AG08396 (cell line): ENCODE measurements around the gene KRT7.
"Not testable (repeated sequence)": the region's sequence is repeated elsewhere in the genome, so short reads cannot be mapped to it uniquely, and the experiment has no call there.

ENCODE experiments used
- DNase-seq: peaks from one replicate; pipeline ENCODE4 v3.0.0; 2012; ENCODE audit warnings: low spot score, mixed read lengths

KRT7 gene

DNA sequence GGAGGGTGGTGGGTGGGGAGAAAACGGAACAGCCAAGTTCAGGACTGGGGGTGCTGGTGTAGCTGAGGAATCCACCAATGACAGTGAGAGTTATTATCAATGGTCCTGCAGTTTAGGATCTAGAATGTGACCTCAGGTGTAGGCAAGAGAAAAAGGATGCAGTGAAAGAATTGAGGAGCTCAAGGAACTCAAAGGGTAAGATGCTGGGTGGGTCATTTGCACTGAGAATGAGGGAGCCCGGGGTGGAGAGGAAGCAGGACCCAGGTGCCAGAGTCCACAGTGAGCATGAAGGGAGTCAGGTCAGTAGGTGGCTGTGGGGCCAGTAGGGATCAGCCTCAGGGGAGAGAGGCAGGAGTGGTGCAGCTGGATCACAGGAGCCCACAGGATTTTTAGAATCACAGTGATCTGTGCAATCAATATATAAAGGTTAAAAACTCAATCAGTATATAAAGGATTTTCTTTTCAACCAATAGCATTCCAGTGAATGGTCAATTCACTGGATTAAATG is 3.2 kb upstream of the KRT7 start:
- no peak for DNase-seq

- peak; percentile 82 for DNase-seq
Measured at GRCh38 chr12:52230364-52231281, 2.4 kb upstream of the KRT7 start.

DNA sequence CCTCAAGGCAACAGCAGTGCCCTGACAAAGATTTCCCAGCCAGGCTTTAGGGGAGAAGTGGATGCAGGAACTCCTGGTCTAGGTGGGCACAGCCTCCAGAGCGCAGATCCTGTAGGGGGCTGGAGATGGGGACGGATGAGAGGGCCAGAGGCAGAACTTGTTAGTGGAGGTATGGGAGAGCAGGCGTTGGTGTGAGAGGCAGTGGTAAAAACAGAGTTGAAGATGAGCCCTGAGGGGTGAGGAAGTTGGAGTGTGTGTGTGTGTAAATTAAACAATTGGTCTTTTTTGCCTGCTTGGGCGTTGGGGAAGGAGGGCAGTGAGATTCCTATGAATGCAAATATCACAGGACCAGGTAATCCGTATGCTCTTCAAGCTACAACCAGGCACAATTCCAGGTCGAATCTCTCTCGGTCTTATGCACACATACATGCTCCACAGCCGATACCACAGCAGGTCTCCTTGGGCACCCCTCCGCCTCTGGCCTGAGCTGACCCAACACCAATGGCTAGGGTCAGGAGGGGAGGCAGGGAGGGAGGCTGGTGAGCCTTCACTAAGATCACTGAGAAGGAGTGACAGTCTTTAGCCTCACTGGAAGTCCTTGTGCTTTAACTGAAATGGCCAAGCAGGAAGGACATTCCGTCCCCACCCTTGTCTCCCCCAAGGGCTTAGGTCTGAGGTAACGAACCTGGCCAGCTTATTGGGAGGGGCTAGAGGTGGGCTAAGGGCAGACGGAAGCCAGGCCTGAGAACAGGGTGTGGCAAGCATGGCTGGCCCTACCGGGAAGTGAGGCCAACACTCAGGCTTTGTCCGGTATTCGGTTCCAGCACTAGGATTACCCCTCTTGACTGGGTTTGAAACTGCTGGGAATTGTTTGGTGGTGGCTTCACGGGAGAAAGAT is 1.5 kb upstream of the KRT7 start:
- DNase-seq = no peak

- DNase-seq = no peak
Measured at GRCh38 chr12:52232203-52232673, 805 bp upstream of the KRT7 start.

GRCh38 chr12:52233462-52234207 is 592 bp downstream of the KRT7 start:
- no peak for DNase-seq

GRCh38 chr12:52234223-52234810 is 1.3 kb downstream of the KRT7 start:
- no peak for DNase-seq

GRCh38 chr12:52235001-52235764 is 2.1 kb downstream of the KRT7 start:
- DNase-seq = no peak

- DNase-seq = no peak
Measured at GRCh38 chr12:52235822-52236361, 2.8 kb downstream of the KRT7 start.

DNA sequence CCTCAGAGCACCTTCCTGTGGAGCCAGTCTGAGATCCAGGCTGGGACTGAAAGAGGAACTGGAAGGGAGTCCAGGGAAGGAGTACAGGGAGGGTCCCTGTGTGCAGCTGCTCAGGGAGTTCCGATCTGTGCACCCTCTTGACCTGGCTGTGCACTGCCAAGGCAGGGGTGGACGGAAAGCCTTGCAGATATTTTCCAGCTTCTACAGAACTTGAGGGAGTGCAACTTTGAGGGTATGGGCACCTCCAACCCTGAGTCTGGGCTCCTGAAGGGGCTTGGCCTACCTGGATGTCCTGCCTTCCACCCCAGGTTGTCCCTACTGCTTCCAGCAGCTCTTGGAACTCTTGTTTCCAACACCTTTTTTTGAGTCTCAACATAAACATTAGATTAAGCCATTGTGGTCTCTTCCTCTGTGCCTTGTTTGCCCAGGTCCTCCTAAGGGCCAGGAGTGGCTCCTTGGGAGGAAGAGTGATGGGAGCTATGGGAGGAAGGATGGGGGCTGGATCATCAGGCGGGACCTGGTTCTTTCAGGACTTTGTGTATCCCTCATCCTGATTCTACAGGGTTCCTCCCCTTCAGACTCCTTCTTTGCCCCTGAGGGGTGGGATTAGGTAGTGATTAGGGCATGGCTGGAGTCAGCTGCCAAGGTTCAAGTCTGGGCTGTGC is 3.5 kb downstream of the KRT7 start:
- DNase-seq = no peak

- no peak for DNase-seq
Measured at GRCh38 chr12:52238207-52238840, 5.3 kb downstream of the KRT7 start.

DNA sequence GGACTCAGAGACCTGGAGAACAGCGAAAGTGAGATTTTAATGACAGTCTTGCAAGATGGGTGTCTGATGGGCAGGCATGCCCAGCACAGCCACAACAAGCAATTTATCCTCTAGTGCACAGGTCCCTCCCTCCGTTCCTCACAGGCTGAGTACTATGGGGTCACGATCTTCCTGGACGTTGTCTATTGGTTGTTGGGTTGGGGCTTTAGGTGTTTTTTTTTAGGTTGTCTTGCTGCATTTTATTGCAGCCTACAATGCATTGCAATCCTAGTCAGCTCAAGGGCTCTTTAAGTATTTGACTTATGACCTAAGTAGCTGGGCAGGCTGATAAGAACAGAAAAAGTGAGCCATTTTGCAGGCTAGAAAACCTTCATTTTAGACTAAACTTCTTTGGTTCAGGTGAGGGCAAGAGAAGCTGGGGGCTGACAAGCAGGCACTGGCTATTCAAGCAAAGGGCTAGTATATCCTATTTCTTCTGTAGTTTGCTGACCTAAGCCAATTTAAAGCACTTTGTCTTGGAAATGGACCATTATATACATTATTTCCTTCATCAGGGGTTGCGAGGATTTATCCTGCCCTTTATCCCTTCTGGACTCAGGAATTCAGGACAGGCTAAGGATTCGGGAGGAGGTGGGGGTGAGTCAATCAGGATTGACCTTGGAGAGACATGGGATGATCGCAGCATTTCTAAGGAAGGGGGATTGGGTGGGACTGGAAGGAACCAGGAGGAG is 6.0 kb downstream of the KRT7 start:
- DNase-seq = no peak

DNA sequence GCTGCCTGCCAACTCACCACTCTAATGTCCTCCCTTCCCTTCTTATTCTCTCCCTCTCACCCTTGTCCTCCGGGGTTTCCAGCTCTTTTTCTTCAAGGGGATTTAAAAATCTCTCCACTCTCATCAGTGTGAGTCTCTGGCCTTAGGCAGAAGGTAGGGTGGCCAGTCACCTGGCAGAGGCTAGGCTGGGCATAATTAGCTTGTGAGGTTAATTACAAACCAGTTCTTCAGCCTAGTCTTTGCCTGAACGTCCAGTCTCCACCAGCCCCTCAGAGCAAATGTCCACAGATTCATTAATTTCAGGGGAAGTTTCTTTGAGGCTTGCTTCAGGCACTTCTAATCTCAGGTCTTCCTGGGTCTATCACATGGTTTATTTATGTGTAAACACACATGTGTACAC is 6.7 kb downstream of the KRT7 start:
- no peak for DNase-seq

DNA sequence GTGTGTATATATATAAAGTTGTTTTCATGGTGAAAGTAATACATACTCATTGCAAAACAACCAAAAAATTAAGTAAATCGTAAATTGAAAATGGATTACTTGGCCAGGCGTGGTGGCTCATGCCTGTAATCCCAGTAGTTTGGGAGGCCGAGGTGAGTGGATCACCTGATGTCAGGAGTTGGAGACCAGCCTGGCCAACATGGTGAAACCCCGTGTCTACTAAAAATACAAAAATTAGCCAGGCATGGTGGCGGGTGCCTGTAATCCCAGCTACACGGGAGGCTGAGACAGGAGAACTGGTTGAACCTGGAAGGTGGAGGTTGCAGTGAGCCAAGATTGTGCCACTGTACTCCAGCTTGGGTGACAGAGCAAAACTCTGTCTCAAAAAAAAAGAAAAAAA is 7.2 kb downstream of the KRT7 start:
- not testable (repeated sequence) for DNase-seq

GRCh38 chr12:52241205-52241842 is 8.3 kb downstream of the KRT7 start:
- no peak for DNase-seq

GRCh38 chr12:52242442-52243258 is 9.6 kb downstream of the KRT7 start:
- no peak for DNase-seq

GRCh38 chr12:52243259-52243855 is 10.3 kb downstream of the KRT7 start:
- DNase-seq = no peak
